SK-N-SH treated with all-trans-retinoic acid at 6 μM for 48 hours (cell line): Measurements from ENCODE around the gene C3orf85.

Source experiments
- ATAC-seq: fragments of 200-7000 bp; cut with Tn5 transposase; 3 replicates; pipeline ENCODE4 v1.9.1; 2020; ENCODE audit warnings: mild to moderate bottlenecking, moderate library complexity
- ARNTL ChIP-seq: fragments of 450-650 bp; formaldehyde crosslinking; IDR thresholded peaks from 2 replicates; pipeline ENCODE4 v1.5.0; 2020; ENCODE audit warnings: low read depth, mild to moderate bottlenecking, moderate library complexity, borderline replicate concordance
- CSDC2 ChIP-seq: fragments of 250-450 bp; sonication (Bioruptor Pico); IDR thresholded peaks from 2 replicates; pipeline ENCODE4 v1.5.0; 2020; ENCODE audit warnings: mild to moderate bottlenecking, moderate library complexity
- ESRRG ChIP-seq: fragments of 250-450 bp; sonication (Bioruptor Pico); IDR thresholded peaks from 2 replicates; pipeline ENCODE4 v1.6.1; 2021; ENCODE audit warnings: mild to moderate bottlenecking
- ISL1 ChIP-seq: fragments of 250-450 bp; sonication (Bioruptor Pico); IDR thresholded peaks from 2 replicates; pipeline ENCODE4 v2.1.2; 2022; ENCODE audit warnings: mild to moderate bottlenecking, moderate library complexity
- OSR1 ChIP-seq: fragments of 250-450 bp; sonication (Bioruptor Pico); IDR thresholded peaks from 2 replicates; pipeline ENCODE4 v1.8.0; 2022; ENCODE audit warnings: moderate library complexity, mild to moderate bottlenecking, inconsistent platforms
- PPARA ChIP-seq: fragments of 250-450 bp; sonication (Bioruptor Pico); IDR thresholded peaks from 2 replicates; pipeline ENCODE4 v1.5.0; 2020; ENCODE audit warnings: mild to moderate bottlenecking, borderline replicate concordance
- RARB ChIP-seq: fragments of 250-450 bp; sonication (Bioruptor Pico); IDR thresholded peaks from 2 replicates; pipeline ENCODE4 v1.8.0; 2021; ENCODE audit warnings: mild to moderate bottlenecking, moderate library complexity
- SNAI2 ChIP-seq: fragments of 250-450 bp; sonication (Bioruptor Pico); IDR thresholded peaks from 2 replicates; pipeline ENCODE4 v1.5.0; 2020; ENCODE audit warnings: mild to moderate bottlenecking, moderate library complexity
- TCF4 ChIP-seq: fragments of 250-450 bp; sonication (Bioruptor Pico); IDR thresholded peaks from 2 replicates; pipeline ENCODE4 v1.8.0; 2021; ENCODE audit warnings: mild to moderate bottlenecking, moderate library complexity, borderline replicate concordance
- ZC3H10 ChIP-seq: fragments of 250-450 bp; sonication (Bioruptor Pico); IDR thresholded peaks from 2 replicates; pipeline ENCODE4 v1.5.1; 2021; ENCODE audit warnings: mild to moderate bottlenecking, moderate library complexity
- ZFP3 ChIP-seq: fragments of 250-450 bp; sonication (Bioruptor Pico); IDR thresholded peaks from 2 replicates; pipeline ENCODE4 v1.5.0; 2020; ENCODE audit warnings: mild to moderate bottlenecking, moderate library complexity
- ZNF565 ChIP-seq: fragments of 450-650 bp; formaldehyde crosslinking; conservative IDR thresholded peaks from 2 replicates; pipeline ENCODE4 v1.5.0; 2020; ENCODE audit warnings: low read depth, mild to moderate bottlenecking, moderate library complexity
- ZNF70 ChIP-seq: fragments of 450-650 bp; formaldehyde crosslinking; IDR thresholded peaks from 2 replicates; pipeline ENCODE4 v1.5.0; 2020; ENCODE audit warnings: mild to moderate bottlenecking, moderate library complexity
- ZNF8 ChIP-seq: fragments of 450-650 bp; formaldehyde crosslinking; IDR thresholded peaks from 2 replicates; pipeline ENCODE4 v1.5.0; 2020; ENCODE audit warnings: mild to moderate bottlenecking, moderate library complexity
- TF ChIP-seq, protein P1 (sequence below): fragments of 250-450 bp; sonication (Bioruptor Pico); IDR thresholded peaks from 2 replicates; pipeline ENCODE4 v1.5.1; 2021; ENCODE audit warnings: mild to moderate bottlenecking, moderate library complexity
- TF ChIP-seq, protein P2 (sequence below): fragments of 250-450 bp; sonication (Bioruptor Pico); IDR thresholded peaks from 2 replicates; pipeline ENCODE4 v1.8.0; 2021; ENCODE audit warnings: low read depth, mild to moderate bottlenecking, moderate library complexity, borderline replicate concordance
- TF ChIP-seq, protein P3 (sequence below): fragments of 250-450 bp; sonication (Bioruptor Pico); IDR thresholded peaks from 2 replicates; pipeline ENCODE4 v1.8.0; 2020; ENCODE audit warnings: mild to moderate bottlenecking, moderate library complexity, borderline replicate concordance
- TF ChIP-seq, protein P4 (sequence below): fragments of 250-450 bp; sonication (Bioruptor Pico); IDR thresholded peaks from 2 replicates; pipeline ENCODE4 v1.5.1; 2020; ENCODE audit warnings: low read depth, mild to moderate bottlenecking, moderate library complexity

C3orf85 gene

DNA sequence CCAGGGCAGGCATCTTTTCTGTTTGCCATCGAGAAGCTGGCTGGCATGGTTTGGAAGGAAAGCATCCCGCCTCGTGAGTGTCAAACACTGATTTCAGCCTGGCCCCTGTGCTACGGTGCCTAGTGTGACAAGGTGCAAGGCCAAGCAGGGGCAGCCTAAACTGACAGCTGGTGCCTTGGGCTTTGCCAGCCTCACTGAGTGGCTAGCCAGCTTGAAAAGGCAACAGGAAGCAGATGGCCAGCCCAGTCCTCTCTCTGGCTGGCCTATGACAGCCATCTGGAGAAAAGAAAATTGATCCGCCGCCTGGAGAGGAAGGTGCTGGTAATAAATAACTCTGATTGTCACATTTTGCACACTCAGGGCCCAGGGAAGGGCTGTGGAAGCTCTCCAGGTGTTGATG lies 52.2 kb downstream of the C3orf85 start:
- no peak for ATAC-seq
- TF ChIP-seq OSR1 (CRISPR knock-in tag), result no peak
- TF ChIP-seq ZNF565 (CRISPR knock-in tag), result no peak
- no peak for TF ChIP-seq ZFP3 (CRISPR knock-in tag)
- TF ChIP-seq ZNF8 (CRISPR knock-in tag), result no peak
- TF ChIP-seq SNAI2 (CRISPR knock-in tag), result no peak
- TF ChIP-seq, protein P1, sequence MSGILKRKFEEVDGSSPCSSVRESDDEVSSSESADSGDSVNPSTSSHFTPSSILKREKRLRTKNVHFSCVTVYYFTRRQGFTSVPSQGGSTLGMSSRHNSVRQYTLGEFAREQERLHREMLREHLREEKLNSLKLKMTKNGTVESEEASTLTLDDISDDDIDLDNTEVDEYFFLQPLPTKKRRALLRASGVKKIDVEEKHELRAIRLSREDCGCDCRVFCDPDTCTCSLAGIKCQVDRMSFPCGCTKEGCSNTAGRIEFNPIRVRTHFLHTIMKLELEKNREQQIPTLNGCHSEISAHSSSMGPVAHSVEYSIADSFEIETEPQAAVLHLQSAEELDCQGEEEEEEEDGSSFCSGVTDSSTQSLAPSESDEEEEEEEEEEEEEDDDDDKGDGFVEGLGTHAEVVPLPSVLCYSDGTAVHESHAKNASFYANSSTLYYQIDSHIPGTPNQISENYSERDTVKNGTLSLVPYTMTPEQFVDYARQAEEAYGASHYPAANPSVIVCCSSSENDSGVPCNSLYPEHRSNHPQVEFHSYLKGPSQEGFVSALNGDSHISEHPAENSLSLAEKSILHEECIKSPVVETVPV (CRISPR knock-in tag), result no peak
- no peak for TF ChIP-seq ESRRG (CRISPR knock-in tag)
- no peak for TF ChIP-seq RARB (CRISPR knock-in tag)
- no peak for TF ChIP-seq ZC3H10 (CRISPR knock-in tag)
- no peak for TF ChIP-seq ARNTL (CRISPR knock-in tag)

DNA sequence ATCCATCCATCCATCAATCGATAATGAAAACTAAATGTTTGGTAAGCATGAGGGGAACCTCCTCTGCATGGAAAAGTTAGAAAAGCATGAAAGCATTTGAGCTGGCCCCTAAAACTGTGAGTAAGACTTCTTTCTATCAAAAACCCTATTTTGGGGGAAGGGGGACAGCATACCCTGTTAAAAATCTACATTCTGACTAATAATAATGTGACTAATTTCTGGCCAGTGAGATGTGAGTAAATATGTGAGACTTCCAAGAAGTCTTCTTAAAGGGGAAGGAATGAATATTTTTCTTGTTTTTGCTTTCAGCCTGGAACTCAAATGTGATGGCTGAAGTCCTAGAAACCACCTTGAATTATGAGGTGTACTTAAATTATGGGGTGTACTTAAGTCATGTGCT lies 54.9 kb downstream of the C3orf85 start:
- no peak for ATAC-seq
- TF ChIP-seq, protein P2, sequence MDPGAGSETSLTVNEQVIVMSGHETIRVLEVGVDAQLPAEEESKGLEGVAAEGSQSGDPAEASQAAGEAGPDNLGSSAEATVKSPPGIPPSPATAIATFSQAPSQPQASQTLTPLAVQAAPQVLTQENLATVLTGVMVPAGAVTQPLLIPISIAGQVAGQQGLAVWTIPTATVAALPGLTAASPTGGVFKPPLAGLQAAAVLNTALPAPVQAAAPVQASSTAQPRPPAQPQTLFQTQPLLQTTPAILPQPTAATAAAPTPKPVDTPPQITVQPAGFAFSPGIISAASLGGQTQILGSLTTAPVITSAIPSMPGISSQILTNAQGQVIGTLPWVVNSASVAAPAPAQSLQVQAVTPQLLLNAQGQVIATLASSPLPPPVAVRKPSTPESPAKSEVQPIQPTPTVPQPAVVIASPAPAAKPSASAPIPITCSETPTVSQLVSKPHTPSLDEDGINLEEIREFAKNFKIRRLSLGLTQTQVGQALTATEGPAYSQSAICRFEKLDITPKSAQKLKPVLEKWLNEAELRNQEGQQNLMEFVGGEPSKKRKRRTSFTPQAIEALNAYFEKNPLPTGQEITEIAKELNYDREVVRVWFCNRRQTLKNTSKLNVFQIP, result no peak
- TF ChIP-seq ZFP3 (CRISPR knock-in tag) (no peak), ZC3H10 (CRISPR knock-in tag) (no peak)
- TF ChIP-seq, all 23 proteins: peak for 0

DNA sequence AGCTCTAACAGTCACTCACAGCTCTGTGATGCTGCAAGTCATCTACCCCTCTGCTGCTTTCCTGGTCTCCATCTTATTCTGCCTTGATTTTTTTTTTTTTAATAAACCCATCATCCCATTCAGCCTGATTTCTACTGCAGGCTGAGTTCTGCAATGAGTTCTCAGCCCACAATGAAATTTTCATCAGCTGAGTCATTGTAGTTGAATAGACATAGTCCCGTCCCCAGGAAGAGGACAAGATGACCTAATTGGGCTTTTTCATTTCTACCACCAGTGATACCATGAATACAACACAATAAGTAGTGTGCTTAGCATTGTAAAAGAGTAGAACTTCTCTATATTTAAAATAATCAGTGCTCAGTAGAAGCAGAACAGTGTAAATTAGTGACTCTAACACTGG lies 59.3 kb downstream of the C3orf85 start:
- TF ChIP-seq ZC3H10 (CRISPR knock-in tag) (no peak), CSDC2 (CRISPR knock-in tag) (no peak), PPARA (no peak), ZNF565 (CRISPR knock-in tag) (no peak), ZNF70 (no peak), ESRRG (CRISPR knock-in tag) (no peak), TCF4 (CRISPR knock-in tag) (no peak), ISL1 (CRISPR knock-in tag) (no peak), ZFP3 (CRISPR knock-in tag) (no peak), OSR1 (CRISPR knock-in tag) (no peak), ARNTL (CRISPR knock-in tag) (no peak), ZNF8 (CRISPR knock-in tag) (no peak)
- TF ChIP-seq, protein P3, sequence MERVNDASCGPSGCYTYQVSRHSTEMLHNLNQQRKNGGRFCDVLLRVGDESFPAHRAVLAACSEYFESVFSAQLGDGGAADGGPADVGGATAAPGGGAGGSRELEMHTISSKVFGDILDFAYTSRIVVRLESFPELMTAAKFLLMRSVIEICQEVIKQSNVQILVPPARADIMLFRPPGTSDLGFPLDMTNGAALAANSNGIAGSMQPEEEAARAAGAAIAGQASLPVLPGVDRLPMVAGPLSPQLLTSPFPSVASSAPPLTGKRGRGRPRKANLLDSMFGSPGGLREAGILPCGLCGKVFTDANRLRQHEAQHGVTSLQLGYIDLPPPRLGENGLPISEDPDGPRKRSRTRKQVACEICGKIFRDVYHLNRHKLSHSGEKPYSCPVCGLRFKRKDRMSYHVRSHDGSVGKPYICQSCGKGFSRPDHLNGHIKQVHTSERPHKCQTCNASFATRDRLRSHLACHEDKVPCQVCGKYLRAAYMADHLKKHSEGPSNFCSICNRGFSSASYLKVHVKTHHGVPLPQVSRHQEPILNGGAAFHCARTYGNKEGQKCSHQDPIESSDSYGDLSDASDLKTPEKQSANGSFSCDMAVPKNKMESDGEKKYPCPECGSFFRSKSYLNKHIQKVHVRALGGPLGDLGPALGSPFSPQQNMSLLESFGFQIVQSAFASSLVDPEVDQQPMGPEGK (CRISPR knock-in tag), result no peak
- TF ChIP-seq, protein P4, sequence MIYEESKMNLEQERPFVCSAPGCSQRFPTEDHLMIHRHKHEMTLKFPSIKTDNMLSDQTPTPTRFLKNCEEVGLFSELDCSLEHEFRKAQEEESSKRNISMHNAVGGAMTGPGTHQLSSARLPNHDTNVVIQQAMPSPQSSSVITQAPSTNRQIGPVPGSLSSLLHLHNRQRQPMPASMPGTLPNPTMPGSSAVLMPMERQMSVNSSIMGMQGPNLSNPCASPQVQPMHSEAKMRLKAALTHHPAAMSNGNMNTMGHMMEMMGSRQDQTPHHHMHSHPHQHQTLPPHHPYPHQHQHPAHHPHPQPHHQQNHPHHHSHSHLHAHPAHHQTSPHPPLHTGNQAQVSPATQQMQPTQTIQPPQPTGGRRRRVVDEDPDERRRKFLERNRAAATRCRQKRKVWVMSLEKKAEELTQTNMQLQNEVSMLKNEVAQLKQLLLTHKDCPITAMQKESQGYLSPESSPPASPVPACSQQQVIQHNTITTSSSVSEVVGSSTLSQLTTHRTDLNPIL (CRISPR knock-in tag), result no peak
- TF ChIP-seq, protein P2, result no peak

More for the DNA sequence above, 59.3 kb downstream of the C3orf85 start:
- no peak for ATAC-seq
